ENCODE measurements around the gene TRPT1. TPM values are rescaled to one million over a fixed set of nuclear protein-coding genes. Genes with fewer than 3 reads are reported as not detected.

TRPT1 gene
- total RNA-seq, 1 experiment from 2014 or later: 66.1 TPM

Other genes starting within 250 kb of the TRPT1 start
- 118 TPM for gene OTUB1, start 239.7 kb downstream of the TRPT1 start, total RNA-seq (2021; ENCODE audit: unreplicated experiment)
- gene FLRT1, start 190.3 kb downstream of the TRPT1 start, total RNA-seq (2021; ENCODE audit: unreplicated experiment): 0.51 TPM
- 16.8 TPM for gene MACROD1, start 60.1 kb downstream of the TRPT1 start, total RNA-seq (2021; ENCODE audit: unreplicated experiment)
- 344 TPM for gene STIP1, start 40.0 kb downstream of the TRPT1 start, total RNA-seq (2021; ENCODE audit: unreplicated experiment)
- gene FERMT3, start 19.5 kb downstream of the TRPT1 start, total RNA-seq (2021; ENCODE audit: unreplicated experiment): 2.9 TPM
- 98.8 TPM for gene NUDT22, start 88 bp upstream of the TRPT1 start, total RNA-seq (2021; ENCODE audit: unreplicated experiment)
- gene DNAJC4, start 4.4 kb upstream of the TRPT1 start, total RNA-seq (2021; ENCODE audit: unreplicated experiment): 41.0 TPM
- 101 TPM for gene VEGFB, start 8.4 kb upstream of the TRPT1 start, total RNA-seq (2021; ENCODE audit: unreplicated experiment)
- gene FKBP2, start 14.9 kb upstream of the TRPT1 start, total RNA-seq (2021; ENCODE audit: unreplicated experiment): 71.8 TPM
- gene PPP1R14B, start 20.8 kb upstream of the TRPT1 start, total RNA-seq (2021; ENCODE audit: unreplicated experiment): 261 TPM
- 41.2 TPM for gene PLCB3, start 25.3 kb upstream of the TRPT1 start, total RNA-seq (2021; ENCODE audit: unreplicated experiment)
- gene BAD, start 58.5 kb upstream of the TRPT1 start, total RNA-seq (2021; ENCODE audit: unreplicated experiment): 77.7 TPM
- 183 TPM for gene GPR137, start 59.7 kb upstream of the TRPT1 start, total RNA-seq (2021; ENCODE audit: unreplicated experiment)
- 1.1 TPM for gene KCNK4, start 65.1 kb upstream of the TRPT1 start, total RNA-seq (2021; ENCODE audit: unreplicated experiment)
- gene CATSPERZ, start 74.2 kb upstream of the TRPT1 start, total RNA-seq (2021; ENCODE audit: unreplicated experiment): 0.64 TPM
- gene ESRRA, start 79.3 kb upstream of the TRPT1 start, total RNA-seq (2021; ENCODE audit: unreplicated experiment): 81.6 TPM
- gene TRMT112, start 91.4 kb upstream of the TRPT1 start, total RNA-seq (2021; ENCODE audit: unreplicated experiment): 341 TPM
- gene PRDX5, start 91.9 kb upstream of the TRPT1 start, total RNA-seq (2021; ENCODE audit: unreplicated experiment): 492 TPM
- gene CCDC88B, start 114.0 kb upstream of the TRPT1 start, total RNA-seq (2021; ENCODE audit: unreplicated experiment): 17.1 TPM
- 74.0 TPM for gene RPS6KA4, start 133.0 kb upstream of the TRPT1 start, total RNA-seq (2021; ENCODE audit: unreplicated experiment)

Data from Panc1 (cell line).